Liver (tissue), 3 donors: ENCODE data around the gene MED12L.

ENCODE experiments used
- CTCF ChIP-seq: fragments of 150-350 bp; IDR thresholded peaks from 2 replicates; pipeline ENCODE4 v1.5.1; 2017; ENCODE audit warnings: improper control_type of control experiment, low read depth, low read length; ENCODE audit not compliant: missing input control
- FOXA1 ChIP-seq: IDR thresholded peaks from 2 replicates; pipeline ENCODE4 v1.6.1; 2016; ENCODE audit warnings: antibody characterized with exemption
- GABPA ChIP-seq, 2 donors: IDR thresholded peaks in 1 of 2; conservative IDR thresholded peaks in 1 of 2; 2 replicates each; pipeline ENCODE4 v1.6.1; 2016; ENCODE audit warnings: antibody characterized with exemption in 2 of 2, mild to moderate bottlenecking in 1 of 2, moderate library complexity in 1 of 2
- JUND ChIP-seq, 2 donors: IDR thresholded peaks; 2 replicates each; pipeline ENCODE4 v1.6.1; 2016; ENCODE audit warnings: antibody characterized with exemption in 2 of 2
- RAD21 ChIP-seq, 2 donors: IDR thresholded peaks; 2 replicates each; pipeline ENCODE4 v1.6.1; 2016; ENCODE audit warnings: antibody characterized with exemption in 2 of 2, mild to moderate bottlenecking in 2 of 2
- REST ChIP-seq: IDR thresholded peaks from 2 replicates; pipeline ENCODE4 v1.6.1; 2016; ENCODE audit warnings: antibody characterized with exemption, mild to moderate bottlenecking
- TAF1 ChIP-seq: conservative IDR thresholded peaks from 2 replicates; pipeline ENCODE4 v1.6.1; 2016; ENCODE audit warnings: antibody characterized with exemption, mild to moderate bottlenecking
- ZBTB33 ChIP-seq: IDR thresholded peaks from 2 replicates; pipeline ENCODE4 v1.6.1; 2016; ENCODE audit warnings: antibody characterized with exemption
- donor health status: healthy.
- donor health status: healthy.

- TF ChIP-seq FOXA1 = no peak
- TF ChIP-seq REST = no peak
- no peak for TF ChIP-seq GABPA (IDR thresholded peaks at IDR 0.05 in 1 of 2, conservative IDR thresholded peaks at IDR 0.05 in 1 of 2)
- TF ChIP-seq CTCF = no peak
- TF ChIP-seq TAF1 = no peak
- no peak for TF ChIP-seq RAD21 (IDR thresholded peaks at IDR 0.05)
- TF ChIP-seq JUND (IDR thresholded peaks at IDR 0.05) = no peak
- TF ChIP-seq ZBTB33 = no peak
These were observed 245.4 kb downstream of the MED12L start for GRCh38 chr3:151330899-151331298.
